Stomach (tissue), 9 donors: ENCODE data around the gene PLPPR1. TPM values are rescaled to one million over a fixed set of nuclear protein-coding genes. Genes with fewer than 3 reads are reported as not detected.

Experiments used
- DNase-seq, 2 donors: peaks; one replicate each; pipeline versions ENCODE4 v3.0.0 to v3.0.0-alpha.2; 2013 to 2019
- H3K27ac ChIP-seq, 5 donors: fragments of 200-600 bp in 4 of 5; sonication (generic) in 4 of 5; one replicate each; pipeline ENCODE4 v1.5.1; 2013 to 2019; ENCODE audit warnings: mild to moderate bottlenecking in 1 of 5, moderate library complexity in 1 of 5
- H3K27me3 ChIP-seq, 3 donors: fragments of 200-600 bp; sonication (generic); one replicate each; pipeline ENCODE4 v1.5.1; 2017 to 2019; ENCODE audit warnings: mixed run types in 1 of 3
- H3K36me3 ChIP-seq, 4 donors: fragments of 200-600 bp; sonication (generic); 1 replicate in 3 of 4; 2 replicates in 1 of 4; pipeline ENCODE4 v1.5.1; 2016 to 2019
- H3K4me1 ChIP-seq, 4 donors: fragments of 200-600 bp; sonication (generic); one replicate each; pipeline ENCODE4 v1.5.1; 2016 to 2019
- H3K4me3 ChIP-seq, 4 donors: fragments of 200-600 bp; sonication (generic) in 3 of 4; one replicate each; pipeline ENCODE4 v1.5.1; 2016 to 2019; ENCODE audit warnings: mild to moderate bottlenecking in 1 of 4
- H3K9me3 ChIP-seq, 4 donors: fragments of 200-600 bp; sonication (generic); one replicate each; pipeline ENCODE4 v1.5.1; 2016 to 2019
- CTCF ChIP-seq, 7 experiments: fragments of 450-650 bp in 4 of 7; fragments of 200-600 bp in 3 of 7; sonication (generic) in 3 of 7; IDR thresholded peaks; one replicate each; pipeline ENCODE4 v1.5.1; 2016 to 2019; ENCODE audit warnings: antibody characterized with exemption in 7 of 7, control low read depth in 2 of 7, mild to moderate bottlenecking in 1 of 7
- EP300 ChIP-seq: sonication (generic); formaldehyde crosslinking; IDR thresholded peaks from one replicate; pipeline ENCODE4 v1.6.1; 2017; ENCODE audit warnings: antibody characterized with exemption
- POLR2A ChIP-seq, 4 donors: fragments of 450-650 bp; IDR thresholded peaks; one replicate each; pipeline ENCODE4 v1.6.1; 2016; ENCODE audit warnings: antibody characterized with exemption in 4 of 4, control low read depth in 2 of 4, mild to moderate bottlenecking in 1 of 4, moderate library complexity in 1 of 4
- POLR2AphosphoS5 ChIP-seq, 3 donors: sonication (generic); formaldehyde crosslinking; IDR thresholded peaks; one replicate each; pipeline ENCODE4 v1.6.1; 2016; ENCODE audit warnings: antibody characterized with exemption in 3 of 3
- WGBS, 5 donors: extraction: QIAGEN DNeasy Blood & Tissue Kit in 3 of 5; methylation state at CpG; one replicate each; pipeline versions ENCODE4 v1.1.5 to v1.1.7; 2013 to 2018; 5-methylcytosine and 5-hydroxymethylcytosine counted together
- intact Hi-C: fragments of 100-400 bp; cut with DNase I; formaldehyde crosslinking; loops from one replicate; pipeline ENCODE4 v1.15.1; 2023; ENCODE audit warnings: low total_unique reads
- polyA plus RNA-seq, 3 donors: library from polyadenylated mRNA; stranded (reverse); fragments of 200-250 nt; gene quantifications; one replicate each; pipeline ENCODE4 v1.2.3, GENCODE V29; 2013
- total RNA-seq, 5 donors: library from RNA; depleted of rRNA; stranded (reverse); fragments of >200 nt; gene quantifications; one replicate each; pipeline versions ENCODE4 v1.1.0 to v1.2.3, GENCODE V29; 2014 to 2016
- donor health status: healthy with polysubstance abuse.
- donor health status: Bipolar disorder and iron deficiency.
- donor health status: healthy.

Gene PLPPR1
- total and polyA plus RNA-seq, 8 donors: 0.13 to 1.7 TPM; not detected in 6

GRCh38 chr9:101146508-101146907 lies 118.0 kb downstream of the PLPPR1 start:
- TF ChIP-seq POLR2AphosphoS5 (IDR thresholded peaks at IDR 0.05): no peak
- TF ChIP-seq POLR2A (IDR thresholded peaks at IDR 0.05): no peak
- TF ChIP-seq EP300: no peak
- no peak overlapping the region for H3K27ac ChIP-seq
- intact Hi-C loops: no loop called here
- H3K4me1 ChIP-seq: no peaks in the 10 kb centered on the region
- WGBS, 5 donors: 70 to 76% (median 74%) methylated on average over 4 of the region's 4 CpGs
- H3K36me3 ChIP-seq: no peaks in the 10 kb centered on the region
- H3K27me3 ChIP-seq: no peaks in the 10 kb centered on the region
- H3K9me3 ChIP-seq: peaks cover 0 to 8% (median 3%) of the 10 kb centered on the region in 4 donors
- H3K4me3 ChIP-seq: no peak overlapping the region
- no peak for DNase-seq

- H3K4me3 ChIP-seq: no peak overlapping the region
- TF ChIP-seq CTCF (IDR thresholded peaks at IDR 0.05) (no peak), POLR2AphosphoS5 (IDR thresholded peaks at IDR 0.05) (no peak), POLR2A (IDR thresholded peaks at IDR 0.05) (no peak), EP300 (no peak)
- intact Hi-C loops: no loop called here
These were observed 119.8 kb downstream of the PLPPR1 start for GRCh38 chr9:101148344-101148743.

GRCh38 chr9:101158361-101158760 lies 129.8 kb downstream of the PLPPR1 start:
- Histone ChIP-seq H3K4me3 (no peak overlapping the region), H3K27me3 (no peaks in the 10 kb centered on the region), H3K4me1 (no peaks in the 10 kb centered on the region), H3K9me3 (peaks cover 0 to 9% (median 4%) of the 10 kb centered on the region in 4 donors), H3K27ac (no peak overlapping the region), H3K36me3 (no peaks in the 10 kb centered on the region)
- DNase-seq: no peak
- TF ChIP-seq CTCF (IDR thresholded peaks at IDR 0.05): no peak
- TF ChIP-seq EP300: no peak
- no peak for TF ChIP-seq POLR2AphosphoS5 (IDR thresholded peaks at IDR 0.05)
- no peak for TF ChIP-seq POLR2A (IDR thresholded peaks at IDR 0.05)
- WGBS, 5 donors: 56 to 65% (median 61%) methylated on average over 3 of the region's 3 CpGs
- intact Hi-C loops: no loop called here

More at GRCh38 chr9:101148344-101148743, 119.8 kb downstream of the PLPPR1 start:
- no peak for DNase-seq
- Histone ChIP-seq H3K9me3 (peaks cover 0 to 8% (median 3%) of the 10 kb centered on the region in 4 donors), H3K27ac (no peak overlapping the region), H3K27me3 (no peaks in the 10 kb centered on the region), H3K4me1 (no peaks in the 10 kb centered on the region), H3K36me3 (no peaks in the 10 kb centered on the region)

- intact Hi-C loops: no loop called here
- no peaks in the 10 kb centered on the region for H3K27me3 ChIP-seq
- H3K4me3 ChIP-seq: no peak overlapping the region
- 44 to 56% (median 49%) methylated on average over 1 of the region's 1 CpG for WGBS, 5 donors
- H3K36me3 ChIP-seq: no peaks in the 10 kb centered on the region
- H3K9me3 ChIP-seq: no peaks in the 10 kb centered on the region
- no peak for DNase-seq
- TF ChIP-seq CTCF (IDR thresholded peaks at IDR 0.05) (no peak), POLR2A (IDR thresholded peaks at IDR 0.05) (no peak), POLR2AphosphoS5 (IDR thresholded peaks at IDR 0.05) (no peak), EP300 (no peak)
- H3K27ac ChIP-seq: no peak overlapping the region
- no peaks in the 10 kb centered on the region for H3K4me1 ChIP-seq
These were observed 133.7 kb downstream of the PLPPR1 start for GRCh38 chr9:101162231-101162630.

GRCh38 chr9:101165131-101165530 lies 136.6 kb downstream of the PLPPR1 start:
- DNase-seq: no peak
- Histone ChIP-seq H3K27ac (no peak overlapping the region), H3K9me3 (no peaks in the 10 kb centered on the region), H3K36me3 (no peaks in the 10 kb centered on the region), H3K4me3 (no peak overlapping the region), H3K4me1 (no peaks in the 10 kb centered on the region), H3K27me3 (no peaks in the 10 kb centered on the region)
- no peak for TF ChIP-seq CTCF (IDR thresholded peaks at IDR 0.05)
- WGBS, 5 donors: 44 to 65% (median 51%) methylated on average over 1 of the region's 1 CpG
- intact Hi-C loops: no loop called here
